PC-3 (cell line): ENCODE results near the gene OSBPL2. TPM values are rescaled to one million over a fixed set of nuclear protein-coding genes. Genes with fewer than 3 reads are reported as not detected.

ENCODE experiments used
- ATAC-seq: fragments of 200-7000 bp; cut with Tn5 transposase; 2 replicates; pipeline ENCODE4 v1.9.1; 2020; ENCODE audit warnings: mild to moderate bottlenecking, moderate library complexity
- BruUV-seq: library from RNA; stranded (reverse); fragments of 400-500 nt; replicated peaks from 2 replicates; lab custom pipeline; 2021; lab: Mats Ljungman, UMichigan
- CTCF ChIA-PET: fragments of 300-600 bp; sonication (Branson Sonifier 250); formaldehyde crosslinking; loops from one replicate; lab custom pipeline; 2022; ENCODE audit warnings: antibody characterized with exemption; lab: Charles Lee
- POLR2A ChIA-PET: fragments of 300-600 bp; sonication (Branson Sonifier 250); formaldehyde crosslinking; loops from one replicate; lab custom pipeline; 2022; ENCODE audit warnings: antibody characterized with exemption; ENCODE audit not compliant: unreplicated experiment; lab: Charles Lee
- DNase-seq: peaks from one replicate; pipeline ENCODE4 v3.0.0-alpha.2; 2015
- H2AFZ ChIP-seq: fragments of 300-600 bp; sonication (generic); 2 replicates; pipeline ENCODE4 v1.6.0; 2016; ENCODE audit warnings: antibody characterized with exemption, low read length
- H3F3A ChIP-seq: fragments of 300-600 bp; sonication (generic); one replicate; pipeline ENCODE4 v1.6.0; 2017; ENCODE audit warnings: antibody characterized with exemption, low read length, control low read depth, mild to moderate bottlenecking; ENCODE audit not compliant: unreplicated experiment
- H3K27ac ChIP-seq: fragments of 300-600 bp; sonication (generic); 2 replicates; pipeline ENCODE4 v1.5.1; 2016; ENCODE audit warnings: mild to moderate bottlenecking, low read length
- H3K27me3 ChIP-seq: fragments of 300-600 bp; sonication (generic); 2 replicates; pipeline ENCODE4 v1.6.1; 2016; ENCODE audit warnings: low read length, mixed read lengths
- H3K36me3 ChIP-seq: fragments of 300-600 bp; sonication (generic); 2 replicates; pipeline ENCODE4 v1.6.1; 2016; ENCODE audit warnings: low read depth, mixed run types, low read length, mixed read lengths
- H3K4me1 ChIP-seq: fragments of 300-600 bp; sonication (generic); 2 replicates; pipeline ENCODE4 v1.5.1; 2016; ENCODE audit warnings: low read length; ENCODE audit not compliant: insufficient read depth
- H3K4me2 ChIP-seq: fragments of 300-600 bp; sonication (generic); 2 replicates; pipeline ENCODE4 v1.6.0; 2016; ENCODE audit warnings: low read length
- H3K4me3 ChIP-seq: fragments of 300-600 bp; sonication (generic); 2 replicates; pipeline ENCODE4 v1.5.1; 2016; ENCODE audit warnings: mild to moderate bottlenecking, low read length, mixed read lengths
- H3K79me2 ChIP-seq: fragments of 300-600 bp; sonication (generic); 2 replicates; pipeline ENCODE4 v1.6.1; 2017; ENCODE audit warnings: low read length, mixed read lengths
- H3K9ac ChIP-seq: fragments of 300-600 bp; sonication (generic); 2 replicates; pipeline ENCODE4 v1.6.0; 2016; ENCODE audit warnings: mild to moderate bottlenecking, low read length
- H3K9me2 ChIP-seq: fragments of 300-600 bp; sonication (generic); replicated peaks from 2 replicates; pipeline ENCODE4 v1.6.1; 2016; ENCODE audit warnings: mixed run types, low read length, mixed read lengths
- H3K9me3 ChIP-seq: fragments of 300-600 bp; sonication (generic); 2 replicates; pipeline ENCODE4 v1.6.1; 2016; ENCODE audit warnings: low read length, mixed read lengths
- H4K20me1 ChIP-seq: fragments of 300-600 bp; sonication (generic); 2 replicates; pipeline ENCODE4 v1.6.1; 2016; ENCODE audit warnings: low read length, mixed read lengths
- CTCF ChIP-seq: fragments of 300-600 bp; sonication (generic); conservative IDR thresholded peaks from 2 replicates; pipeline ENCODE4 v1.5.1; 2017; ENCODE audit warnings: antibody characterized with exemption, low read depth, mild to moderate bottlenecking, low read length
- EZH2 ChIP-seq: fragments of 300-600 bp; sonication (generic); IDR thresholded peaks from one replicate; pipeline ENCODE4 v1.6.1; 2017; ENCODE audit warnings: antibody characterized with exemption, mild to moderate bottlenecking, low read length; ENCODE audit not compliant: unreplicated experiment
- EZH2phosphoT487 ChIP-seq: fragments of 300-600 bp; sonication (generic); IDR thresholded peaks from 2 replicates; pipeline ENCODE4 v1.6.1; 2018; ENCODE audit warnings: mild to moderate bottlenecking, antibody characterized with exemption, low read length, borderline replicate concordance
- intact Hi-C: fragments of 100-400 bp; cut with micrococcal nuclease; formaldehyde crosslinking; loops from 2 replicates; pipeline ENCODE4 v1.9.0; 2023
- total RNA-seq: library from RNA; depleted of rRNA; stranded (reverse); fragments of >200 nt; gene quantifications from 2 replicates; pipeline ENCODE4 v1.2.3, GENCODE V29; 2014

OSBPL2 gene
- total RNA-seq, 1 experiment from 2014 or later = 39.7 TPM

GRCh38 chr20:62311150-62311549, 72.8 kb downstream of the OSBPL2 start:
- Histone ChIP-seq H3K79me2 (peaks cover 12% of the 10 kb centered on the region), H4K20me1 (peaks cover 26% of the 10 kb centered on the region), H3F3A (peaks cover 8% of the 10 kb centered on the region), H3K9me2 (no peaks in the 10 kb centered on the region), H3K9ac (no peak overlapping the region), H3K9me3 (no peaks in the 10 kb centered on the region), H3K27me3 (no peaks in the 10 kb centered on the region), H3K4me3 (no peak overlapping the region), H2AFZ (no peak overlapping the region), H3K36me3 (peaks cover 67% of the 10 kb centered on the region), H3K4me2 (no peak overlapping the region), H3K27ac (no peak overlapping the region), H3K4me1 (peaks cover 9% of the 10 kb centered on the region)
- POLR2A ChIA-PET = no interaction called here
- TF ChIP-seq EZH2 = no peak
- TF ChIP-seq CTCF = no peak
- no peak for TF ChIP-seq EZH2phosphoT487
- CTCF ChIA-PET = no interaction called here
- no peak for ATAC-seq
- DNase-seq = no peak
- no TSS peak for BruUV-seq
- intact Hi-C loops = no loop called here

- ATAC-seq (no peak), DNase-seq (no peak)
- ChIA-PET POLR2A (no interaction called here), CTCF (no interaction called here)
- TF ChIP-seq EZH2phosphoT487 = no peak
- TF ChIP-seq EZH2 = no peak
- no peak for TF ChIP-seq CTCF
- Histone ChIP-seq H3K9me2 (no peaks in the 10 kb centered on the region), H3K4me2 (no peak overlapping the region), H3F3A (peaks cover 8% of the 10 kb centered on the region), H2AFZ (no peak overlapping the region), H3K9me3 (no peaks in the 10 kb centered on the region), H3K4me1 (0 out of 2 replicates have a peak, but pooled peaks cover 4% of the 10 kb centered on the region), H3K79me2 (peaks cover 3% of the 10 kb centered on the region; the same call in 1 of the 2 replicates), H3K27ac (no peak overlapping the region), H3K9ac (no peak overlapping the region), H3K27me3 (no peaks in the 10 kb centered on the region), H4K20me1 (peaks cover 17% of the 10 kb centered on the region), H3K4me3 (no peak overlapping the region), H3K36me3 (peaks cover 68% of the 10 kb centered on the region)
- intact Hi-C loops = no loop called here
- BruUV-seq = no TSS peak
Measured at GRCh38 chr20:62311832-62312661, 73.7 kb downstream of the OSBPL2 start.

- no peak for ATAC-seq
- H3K36me3 ChIP-seq = peaks cover 69% of the 10 kb centered on the region
Measured at GRCh38 chr20:62312662-62312977, 74.3 kb downstream of the OSBPL2 start.

More at GRCh38 chr20:62312662-62312977, 74.3 kb downstream of the OSBPL2 start:
- H3K4me2 ChIP-seq = no peak overlapping the region
- no peaks in the 10 kb centered on the region for H3K9me2 ChIP-seq
- H3K79me2 ChIP-seq = no peaks in the 10 kb centered on the region; the same call in 1 of the 2 replicates
- no TSS peak for BruUV-seq
- no peak overlapping the region for H3K4me3 ChIP-seq
- H3K9me3 ChIP-seq = no peaks in the 10 kb centered on the region
- no peaks in the 10 kb centered on the region for H3K4me1 ChIP-seq
- TF ChIP-seq EZH2phosphoT487 (no peak), CTCF (no peak), EZH2 (no peak)
- ChIA-PET POLR2A (no interaction called here), CTCF (no interaction called here)
- no peak overlapping the region for H2AFZ ChIP-seq
- H3K27me3 ChIP-seq = no peaks in the 10 kb centered on the region
- H3K27ac ChIP-seq = no peak overlapping the region
- intact Hi-C loops = no loop called here
- no peak for DNase-seq
- H3K9ac ChIP-seq = no peak overlapping the region
- H3F3A ChIP-seq = peaks cover 8% of the 10 kb centered on the region
- peaks cover 11% of the 10 kb centered on the region for H4K20me1 ChIP-seq
